Nucleus accumbens (tissue), 56 donors: ENCODE data around the gene ADAM15.

Experiments
- DNase-seq, 56 donors: peaks; one replicate each; lab custom pipeline; 2025; lab: John Stamatoyannopoulos, UW

Gene ADAM15

GRCh38 chr1:155011437-155012025 is 39.6 kb upstream of the ADAM15 start:
- no peak for DNase-seq

- peak in 51 of 56 donors; percentile 38 to 91 (median 75) for DNase-seq
Observed at GRCh38 chr1:155012026-155012546, 39.0 kb upstream of the ADAM15 start.

GRCh38 chr1:155012776-155013602 is 38.1 kb upstream of the ADAM15 start:
- DNase-seq = no peak

GRCh38 chr1:155013632-155014031 is 37.5 kb upstream of the ADAM15 start:
- DNase-seq = no peak

- no peak for DNase-seq
Observed at GRCh38 chr1:155014709-155015508, 36.2 kb upstream of the ADAM15 start.

GRCh38 chr1:155015527-155016230 is 35.4 kb upstream of the ADAM15 start:
- DNase-seq = no peak

GRCh38 chr1:155016231-155016831 is 34.8 kb upstream of the ADAM15 start:
- DNase-seq = no peak

GRCh38 chr1:155017041-155017945 is 33.8 kb upstream of the ADAM15 start:
- DNase-seq = peak in 55 of 56 donors; percentile 11 to 96 (median 75)

GRCh38 chr1:155017946-155018316 is 33.2 kb upstream of the ADAM15 start:
- no peak for DNase-seq

- no peak for DNase-seq
Observed at GRCh38 chr1:155018617-155019348, 32.3 kb upstream of the ADAM15 start.

- peak in 1 of 56 donors; percentile 24 for DNase-seq
Observed at GRCh38 chr1:155019377-155020245, 31.5 kb upstream of the ADAM15 start.

GRCh38 chr1:155022136-155022926 is 28.8 kb upstream of the ADAM15 start:
- no peak for DNase-seq

- DNase-seq = no peak
Observed at GRCh38 chr1:155022927-155023236, 28.2 kb upstream of the ADAM15 start.

- no peak for DNase-seq
Observed at GRCh38 chr1:155023627-155024026, 27.5 kb upstream of the ADAM15 start.

GRCh38 chr1:155024315-155024714 is 26.8 kb upstream of the ADAM15 start:
- DNase-seq = no peak

GRCh38 chr1:155026154-155026553 is 25.0 kb upstream of the ADAM15 start:
- DNase-seq = no peak

GRCh38 chr1:155026588-155026987 is 24.5 kb upstream of the ADAM15 start:
- DNase-seq = no peak
